Fibroblast of upper back skin (primary cell): Measurements from ENCODE around the gene MTUS2.

ENCODE experiments used
- DNase-seq: peaks from one replicate; pipeline ENCODE4 v3.0.0-alpha.2; 2013

MTUS2 gene

GRCh38 chr13:29428310-29429181 is 608.4 kb downstream of the MTUS2 start:
- no peak for DNase-seq

DNA sequence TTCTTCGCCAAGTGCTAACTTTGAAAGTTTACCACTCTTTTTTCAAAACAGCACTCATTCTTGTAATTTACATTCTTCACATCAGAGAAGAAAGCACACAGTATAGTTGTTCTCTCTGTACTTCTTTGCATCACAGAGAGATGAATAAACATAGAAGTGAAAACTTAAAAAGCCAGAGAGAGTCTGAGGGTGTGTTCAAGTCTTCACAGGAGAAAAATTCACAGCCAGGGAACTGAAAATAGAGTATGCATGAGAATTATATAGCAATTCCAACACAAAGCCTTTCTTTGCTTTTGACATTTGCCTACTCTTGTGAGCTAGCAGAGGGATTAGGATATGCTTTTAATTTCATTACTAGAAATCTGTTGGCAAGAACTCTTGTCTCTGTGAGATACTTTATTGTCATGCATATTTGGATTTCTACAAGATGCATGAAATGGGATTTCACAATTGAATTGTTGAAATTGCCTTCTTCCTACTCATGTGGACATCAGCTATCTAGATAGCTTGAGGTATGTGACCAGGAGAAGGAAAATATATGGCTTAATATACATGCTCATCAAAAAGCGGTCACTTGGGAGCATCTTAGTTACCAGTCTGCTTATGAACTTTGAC is 609.3 kb downstream of the MTUS2 start:
- DNase-seq = peak; percentile 75

DNA sequence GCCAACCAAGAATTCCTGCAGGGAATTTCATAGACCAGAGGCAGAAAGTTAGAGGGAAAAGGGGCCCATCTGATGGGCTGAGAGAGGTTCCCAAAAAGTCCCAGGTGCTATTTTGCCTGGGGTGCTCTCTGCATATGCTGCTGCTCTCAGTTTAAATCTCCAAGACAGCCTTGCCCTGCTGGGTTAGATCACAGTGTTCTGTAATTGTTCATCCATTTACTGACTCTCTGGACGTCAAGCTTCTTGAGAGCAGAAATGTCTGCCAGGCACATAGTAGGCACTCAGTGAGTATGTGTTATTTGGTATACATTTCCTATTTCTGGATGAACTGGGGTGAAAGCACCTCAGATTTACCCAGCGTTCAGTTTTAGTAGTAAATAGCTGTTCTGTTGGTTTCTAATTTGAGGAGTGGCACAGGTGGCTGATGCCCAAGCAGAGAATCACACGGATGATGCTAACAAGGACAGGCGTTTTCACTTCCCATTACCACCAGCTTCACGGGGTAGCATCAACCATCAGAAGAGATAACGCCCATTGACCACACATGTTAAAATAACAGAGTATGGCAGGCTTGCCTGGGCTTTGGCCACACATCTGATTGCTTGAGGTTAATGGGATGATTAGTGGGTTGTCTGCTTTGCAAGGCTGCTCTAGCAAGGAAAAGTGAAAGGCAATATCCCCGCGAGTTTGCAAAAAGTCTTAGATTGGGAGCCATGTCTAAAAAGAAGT is 614.2 kb downstream of the MTUS2 start:
- no peak for DNase-seq

DNA sequence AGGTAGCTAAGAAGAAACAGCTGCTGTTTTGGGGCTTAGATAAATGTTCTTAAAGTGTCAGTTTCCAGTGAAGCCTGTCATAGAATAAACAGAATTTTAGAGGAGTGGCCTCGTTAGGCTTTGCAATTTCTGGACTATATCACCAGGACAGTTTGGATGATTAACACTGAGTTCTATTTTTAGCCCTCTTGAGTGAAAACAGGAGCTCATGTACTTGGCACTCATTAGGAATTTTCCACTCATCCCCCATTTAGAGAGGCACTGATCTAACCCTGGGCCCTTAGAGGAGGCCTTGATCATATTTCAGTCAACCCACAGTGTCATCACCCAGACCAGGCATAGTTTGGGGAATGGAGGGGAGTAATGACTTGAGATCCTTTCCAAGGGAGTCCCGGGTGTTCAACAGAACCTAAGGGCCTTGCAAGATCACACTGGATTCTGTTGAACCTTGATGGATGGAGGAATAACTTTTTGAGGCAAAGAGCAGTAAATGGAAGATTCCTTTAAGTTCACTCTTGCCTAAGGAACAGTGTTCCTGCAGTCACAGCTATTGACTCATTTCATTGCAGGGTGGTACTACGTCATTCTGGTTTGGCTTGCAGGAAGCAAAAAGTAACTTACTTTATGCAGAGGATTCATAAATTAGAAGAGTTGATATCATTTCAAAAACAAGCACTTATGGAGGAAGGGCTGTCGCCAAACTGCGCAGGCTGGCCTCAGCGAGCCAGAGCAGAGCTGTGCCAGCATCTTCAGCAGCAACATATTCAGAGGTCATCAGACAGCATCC is 615.2 kb downstream of the MTUS2 start:
- DNase-seq = peak; percentile 99

- DNase-seq = peak; percentile 80
Observed at GRCh38 chr13:29436291-29436690, 616.2 kb downstream of the MTUS2 start.

DNA sequence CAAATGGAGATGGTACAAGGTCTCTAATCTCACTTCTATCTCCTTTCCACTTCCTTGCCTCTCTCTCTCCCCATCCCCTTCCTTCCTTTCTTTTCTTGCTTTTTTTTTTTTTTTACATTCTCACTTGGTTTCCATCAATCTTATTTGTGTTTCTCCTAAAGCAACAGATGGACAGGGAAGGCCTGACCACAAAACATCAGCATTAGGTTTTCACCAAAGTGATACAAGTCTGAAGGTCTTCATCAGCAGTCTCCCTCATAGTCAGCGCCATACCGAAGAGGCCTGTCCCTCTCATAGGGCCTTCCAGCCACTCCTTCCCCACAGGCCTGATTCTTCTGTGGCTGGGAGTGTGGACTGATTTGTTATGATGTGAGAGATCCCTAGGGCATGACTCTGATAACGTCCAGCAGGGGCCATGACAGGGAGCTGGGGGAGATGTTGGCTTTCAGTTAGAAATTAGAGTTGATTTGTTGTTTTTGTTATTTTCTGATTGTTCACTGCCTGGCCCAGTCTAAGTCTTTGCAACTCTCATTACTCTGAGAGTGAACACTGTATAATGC is 616.7 kb downstream of the MTUS2 start:
- peak; percentile 37 for DNase-seq

GRCh38 chr13:29438769-29439168 is 618.6 kb downstream of the MTUS2 start:
- DNase-seq = peak; percentile 41

- no peak for DNase-seq
Observed at GRCh38 chr13:29439601-29440388, 619.7 kb downstream of the MTUS2 start.

DNA sequence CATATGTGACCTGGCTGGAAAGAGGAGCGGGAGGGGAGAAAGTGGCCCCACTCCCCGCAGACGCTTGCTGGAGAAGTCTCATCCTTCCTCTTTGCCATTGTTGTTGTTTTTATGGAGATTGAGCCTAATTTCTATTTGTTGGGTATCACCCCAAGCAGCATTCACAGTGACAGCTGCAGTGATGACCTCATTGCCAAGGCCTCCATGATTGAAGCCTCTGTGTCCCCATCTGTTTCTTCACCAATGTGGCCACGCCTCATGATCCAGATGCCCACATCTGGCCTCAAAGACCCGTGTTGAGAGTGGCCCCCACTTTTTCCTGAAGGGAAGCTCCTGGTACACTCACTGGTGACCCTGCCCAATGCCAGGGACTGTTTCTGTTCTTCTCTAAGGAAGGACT is 621.2 kb downstream of the MTUS2 start:
- no peak for DNase-seq

DNA sequence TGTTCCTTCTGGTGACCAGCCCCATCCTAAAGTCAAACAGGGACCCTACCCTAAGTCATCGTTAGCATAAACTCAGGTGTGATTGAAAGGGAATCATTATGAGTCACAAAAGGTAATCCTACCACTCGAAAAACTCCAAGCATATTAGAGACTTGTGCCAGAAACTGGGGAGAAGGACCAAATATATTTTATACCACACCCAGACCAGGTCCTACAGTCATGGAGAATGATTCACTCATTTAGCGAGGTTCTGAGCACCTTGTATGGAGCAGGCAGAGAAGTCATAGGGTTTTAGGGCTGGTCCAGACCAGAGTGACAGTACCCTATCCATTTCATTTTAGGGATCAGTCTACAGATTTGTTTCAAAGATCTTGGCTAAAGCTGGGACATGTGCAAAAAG is 625.9 kb downstream of the MTUS2 start:
- DNase-seq = no peak

DNA sequence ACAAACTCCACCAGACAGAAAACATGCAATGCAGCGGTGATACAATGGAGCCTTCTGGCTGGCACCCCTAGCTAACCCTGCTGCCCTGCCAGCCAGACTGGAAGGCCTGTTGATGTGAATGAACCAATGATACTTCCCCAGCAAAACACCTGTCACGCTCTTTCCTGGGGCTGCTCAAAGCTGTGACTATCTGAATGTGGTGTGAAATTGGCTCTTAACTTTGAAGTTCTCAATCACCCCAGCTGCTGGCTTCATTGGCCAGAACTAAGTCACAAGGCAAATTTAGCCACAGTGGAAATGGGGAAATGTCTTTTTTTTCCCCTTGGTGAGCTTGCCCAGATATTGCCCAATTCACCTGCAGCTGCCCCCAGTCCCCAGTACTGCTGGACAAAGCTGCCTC is 628.0 kb downstream of the MTUS2 start:
- no peak for DNase-seq

- DNase-seq = no peak
Observed at GRCh38 chr13:29449726-29450125, 629.6 kb downstream of the MTUS2 start.

- no peak for DNase-seq
Observed at GRCh38 chr13:29451976-29452375, 631.8 kb downstream of the MTUS2 start.

DNA sequence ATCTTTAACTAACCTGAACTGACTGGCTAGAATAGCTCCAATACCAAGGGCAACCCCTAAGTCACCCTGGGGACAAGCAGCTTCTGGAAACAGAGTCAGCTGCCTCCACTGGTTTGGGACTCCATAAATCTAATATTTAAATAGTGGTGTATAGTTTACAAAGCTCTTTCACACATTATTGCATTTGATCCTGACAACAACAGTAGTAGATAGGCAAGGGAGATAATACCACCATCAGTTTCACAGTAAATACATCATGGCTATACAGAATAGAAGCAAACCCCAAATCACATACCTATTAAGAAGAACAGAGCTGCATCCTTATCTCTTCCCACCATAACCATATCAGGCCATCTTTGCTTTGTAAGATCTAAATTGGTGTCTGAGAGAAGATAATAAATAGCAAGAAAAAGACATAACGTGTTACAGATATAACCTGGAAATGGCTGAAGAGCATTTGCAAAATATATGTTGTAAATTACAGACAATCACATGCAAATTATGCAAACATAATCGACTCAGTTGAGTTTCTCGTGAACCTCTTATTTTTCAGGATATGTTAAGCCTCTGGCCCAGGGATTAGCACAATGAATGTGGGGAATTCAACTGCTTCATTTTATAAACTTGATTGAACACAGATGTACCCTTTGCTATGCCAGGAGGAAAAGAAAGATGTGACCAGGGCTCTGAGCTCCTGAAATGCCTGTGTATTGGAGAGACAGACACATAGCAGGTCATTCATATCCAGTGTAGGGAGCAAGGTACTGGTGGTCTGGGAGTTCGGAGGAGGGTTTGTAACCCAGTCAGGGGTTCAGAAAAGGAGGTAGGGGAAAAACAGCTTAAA is 632.9 kb downstream of the MTUS2 start:
- peak; percentile 71 for DNase-seq

DNA sequence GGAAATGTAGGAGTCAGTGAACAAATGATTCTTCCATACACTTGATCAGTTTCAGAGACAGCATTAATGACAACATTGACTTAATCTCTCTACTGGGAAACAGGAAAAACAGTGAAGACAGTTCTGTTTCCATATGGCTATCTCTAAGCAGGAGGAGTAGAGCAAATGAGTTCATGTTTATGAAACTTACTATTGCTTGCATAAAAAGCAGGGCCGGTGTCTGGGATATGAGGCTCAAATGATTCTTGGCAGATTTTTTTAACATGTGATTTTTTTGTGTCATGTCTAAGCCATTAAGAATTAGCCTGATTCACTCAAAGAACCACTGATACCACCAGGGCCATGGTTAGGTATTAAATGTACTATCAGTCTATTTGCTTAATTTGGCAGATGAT is 633.5 kb downstream of the MTUS2 start:
- peak; percentile 34 for DNase-seq

DNA sequence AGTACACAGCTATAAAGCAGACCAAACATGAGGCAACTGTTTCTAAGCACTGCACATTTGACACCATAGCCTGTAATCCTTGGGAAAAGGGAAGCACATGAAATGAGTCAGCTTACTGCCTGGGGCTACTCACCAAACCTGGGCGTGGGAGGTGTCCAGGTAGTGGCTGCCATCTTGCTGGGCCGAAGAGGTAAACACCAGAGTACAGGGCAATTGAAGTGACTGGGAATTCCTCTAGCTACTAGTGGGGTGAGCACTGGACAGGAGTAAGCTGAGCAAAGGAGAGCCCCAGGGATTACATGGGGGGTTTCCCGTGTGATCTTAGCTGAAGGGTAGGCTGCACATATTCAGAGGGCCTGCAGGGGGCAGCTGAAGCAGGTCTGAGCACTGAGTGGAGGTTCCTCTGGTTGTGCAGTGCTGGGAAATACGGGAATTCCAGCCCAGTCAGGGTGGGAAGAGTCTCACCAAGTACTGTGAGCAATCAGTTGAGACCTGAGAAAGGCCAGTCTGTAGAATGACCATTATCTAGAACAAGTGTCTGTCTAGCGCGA is 634.9 kb downstream of the MTUS2 start:
- DNase-seq = no peak

- no peak for DNase-seq
Observed at GRCh38 chr13:29456419-29456818, 636.3 kb downstream of the MTUS2 start.

DNA sequence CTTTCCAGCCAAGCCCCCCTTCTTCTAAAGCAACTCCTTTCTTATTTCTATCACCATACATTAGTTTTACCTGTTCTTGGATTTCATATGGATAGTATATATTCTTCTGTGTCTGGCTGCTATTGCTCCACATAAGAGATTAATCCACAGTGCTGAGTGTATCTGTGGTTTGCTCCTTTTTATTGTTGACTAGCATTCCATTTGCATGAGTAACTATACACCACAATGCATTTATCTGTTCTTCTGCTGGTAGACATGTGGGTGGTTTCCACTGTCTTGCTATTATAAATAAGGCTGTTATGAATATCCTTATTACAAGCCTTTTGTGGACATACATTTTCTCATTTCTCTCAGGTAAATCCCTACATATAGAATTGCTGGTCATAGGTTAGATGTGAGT is 637.2 kb downstream of the MTUS2 start:
- DNase-seq = peak; percentile 93

DNA sequence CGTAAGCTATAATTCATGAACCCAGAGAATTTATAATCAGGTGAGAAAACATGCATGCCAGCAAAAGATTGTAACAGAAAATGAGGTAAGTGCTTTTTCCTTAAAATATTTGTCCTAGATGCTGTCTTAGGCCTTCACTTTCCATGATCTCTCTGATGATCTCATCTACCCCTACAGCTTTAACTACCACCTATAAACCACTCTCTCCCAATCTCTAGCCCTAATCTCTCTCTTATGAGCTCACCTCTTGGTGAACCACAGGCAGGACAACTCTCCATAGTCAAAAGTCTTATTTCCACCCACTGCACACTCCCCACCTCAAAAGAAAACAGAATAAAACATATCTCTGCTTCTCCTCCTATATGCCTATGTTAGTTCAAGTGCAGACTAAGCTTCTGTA is 638.3 kb downstream of the MTUS2 start:
- DNase-seq = no peak

DNA sequence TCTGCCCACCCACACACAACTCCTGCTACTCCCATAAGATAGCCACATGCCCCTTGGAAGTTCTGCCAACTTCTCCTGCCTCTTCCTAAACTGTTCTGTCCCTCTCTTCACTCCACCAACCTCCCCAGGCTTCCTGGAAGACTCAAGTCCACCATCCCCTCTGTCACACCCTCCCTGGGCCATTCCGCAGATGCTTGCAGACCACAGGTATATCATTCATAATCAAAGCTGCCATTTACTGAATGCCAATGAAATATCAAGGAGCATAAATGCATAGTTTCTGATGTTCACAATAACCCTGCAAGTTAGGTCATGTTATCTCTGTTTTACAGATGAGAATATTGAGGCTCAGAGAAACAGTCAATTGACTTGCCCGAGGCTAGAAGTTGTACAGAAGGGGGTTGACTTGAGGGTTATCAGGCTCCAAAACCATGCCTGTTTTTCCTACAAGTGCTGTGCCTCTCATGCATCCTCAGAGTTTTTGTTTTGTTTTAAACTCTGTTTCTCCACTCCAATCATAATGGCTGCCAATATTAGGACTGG is 639.7 kb downstream of the MTUS2 start:
- peak; percentile 60 for DNase-seq
